Measurements from ENCODE around the gene CAPN5.
"Not testable (repeated sequence)": the region's sequence is repeated elsewhere in the genome, so short reads cannot be mapped to it uniquely, and the experiment has no call there.

CAPN5 gene

GRCh38 chr11:77044356-77044755 lies 22.4 kb upstream of the CAPN5 start:
- no peak for DNase-seq (ENCODE audit: low read depth)

- no peak for DNase-seq (ENCODE audit: low read depth)
Measured at GRCh38 chr11:77044886-77045285, 21.9 kb upstream of the CAPN5 start.

- peak; percentile 11 for DNase-seq (ENCODE audit: low read depth)
Measured at GRCh38 chr11:77046060-77046501, 20.7 kb upstream of the CAPN5 start.

- DNase-seq (ENCODE audit: low read depth), result peak; percentile 96
Measured at GRCh38 chr11:77047007-77047927, 19.5 kb upstream of the CAPN5 start.

- DNase-seq (ENCODE audit: low read depth), result not testable (repeated sequence)
Measured at GRCh38 chr11:77047928-77048446, 18.8 kb upstream of the CAPN5 start.

GRCh38 chr11:77049026-77049425 lies 17.7 kb upstream of the CAPN5 start:
- DNase-seq (ENCODE audit: low read depth), result no peak

- no peak for DNase-seq (ENCODE audit: low read depth)
Measured at GRCh38 chr11:77051511-77051910, 15.3 kb upstream of the CAPN5 start.

- no peak for DNase-seq (ENCODE audit: low read depth)
Measured at GRCh38 chr11:77052518-77052917, 14.3 kb upstream of the CAPN5 start.

GRCh38 chr11:77053217-77054015 lies 13.4 kb upstream of the CAPN5 start:
- no peak for DNase-seq (ENCODE audit: low read depth)

GRCh38 chr11:77054084-77054483 lies 12.7 kb upstream of the CAPN5 start:
- DNase-seq (ENCODE audit: low read depth), result no peak

- DNase-seq (ENCODE audit: low read depth), result no peak
Measured at GRCh38 chr11:77055101-77055561, 11.6 kb upstream of the CAPN5 start.

- DNase-seq (ENCODE audit: low read depth), result no peak
Measured at GRCh38 chr11:77055913-77056312, 10.9 kb upstream of the CAPN5 start.

GRCh38 chr11:77056814-77057402 lies 9.9 kb upstream of the CAPN5 start:
- DNase-seq (ENCODE audit: low read depth), result no peak

- no peak for DNase-seq (ENCODE audit: low read depth)
Measured at GRCh38 chr11:77057938-77058474, 8.8 kb upstream of the CAPN5 start.

- DNase-seq (ENCODE audit: low read depth), result no peak
Measured at GRCh38 chr11:77058900-77059299, 7.9 kb upstream of the CAPN5 start.

GRCh38 chr11:77059806-77060205 lies 7.0 kb upstream of the CAPN5 start:
- no peak for DNase-seq (ENCODE audit: low read depth)

GRCh38 chr11:77060234-77060633 lies 6.5 kb upstream of the CAPN5 start:
- no peak for DNase-seq (ENCODE audit: low read depth)

GRCh38 chr11:77061258-77061657 lies 5.5 kb upstream of the CAPN5 start:
- not testable (repeated sequence) for DNase-seq (ENCODE audit: low read depth)

GRCh38 chr11:77062924-77063323 lies 3.8 kb upstream of the CAPN5 start:
- no peak for DNase-seq (ENCODE audit: low read depth)

- no peak for DNase-seq (ENCODE audit: low read depth)
Measured at GRCh38 chr11:77063407-77063806, 3.4 kb upstream of the CAPN5 start.

GRCh38 chr11:77063861-77064260 lies 2.9 kb upstream of the CAPN5 start:
- DNase-seq (ENCODE audit: low read depth), result no peak

GRCh38 chr11:77064648-77065217 lies 2.0 kb upstream of the CAPN5 start:
- DNase-seq (ENCODE audit: low read depth), result no peak

All from EH (cell line).